ENCODE data around the gene FAM221B.

- no peak for TF ChIP-seq POLR2A (IDR thresholded peaks at IDR 0.05)
- TF ChIP-seq CTCF (IDR thresholded peaks at IDR 0.05), result no peak
Observed at GRCh38 chr9:35774907-35775635, 53.5 kb downstream of the FAM221B start.

Measured in body of pancreas (tissue), 4 donors.